ENCODE data around the gene PRKCD. TPM values are rescaled to one million over a fixed set of nuclear protein-coding genes. Genes with fewer than 3 reads are reported as not detected.

Gene PRKCD
- total RNA-seq, 1 experiment from 2014 or later, result 30.9 TPM

- Mint-ChIP-seq H3K9me3 (ENCODE audit: unreplicated experiment) (no peaks in the 10 kb centered on the region), H3K36me3 (ENCODE audit: insufficient read depth, unreplicated experiment) (peaks cover 91% of the 10 kb centered on the region), H3K4me1 (ENCODE audit: low read depth, unreplicated experiment) (no peaks in the 10 kb centered on the region), H3K27me3 (ENCODE audit: insufficient read depth, unreplicated experiment) (no peaks in the 10 kb centered on the region), H3K27ac (ENCODE audit: unreplicated experiment) (no peak overlapping the region), H3K4me3 (ENCODE audit: unreplicated experiment) (no peak overlapping the region)
- H3K36me3 ChIP-seq (ENCODE audit: control insufficient read depth, insufficient read depth, low read length), result peaks cover 7% of the 10 kb centered on the region
- no peaks in the 10 kb centered on the region for H3K27me3 ChIP-seq (replicated peaks; ENCODE audit: control insufficient read depth, insufficient read depth, low read length)
- no TSS peak for BruUV-seq (replicated peaks)
- intact Hi-C loops (cut with micrococcal nuclease; ENCODE audit: unreplicated experiment), result no loop called here
- H3K9me3 ChIP-seq, result no peaks in the 10 kb centered on the region
- TF ChIP-seq, protein P1, sequence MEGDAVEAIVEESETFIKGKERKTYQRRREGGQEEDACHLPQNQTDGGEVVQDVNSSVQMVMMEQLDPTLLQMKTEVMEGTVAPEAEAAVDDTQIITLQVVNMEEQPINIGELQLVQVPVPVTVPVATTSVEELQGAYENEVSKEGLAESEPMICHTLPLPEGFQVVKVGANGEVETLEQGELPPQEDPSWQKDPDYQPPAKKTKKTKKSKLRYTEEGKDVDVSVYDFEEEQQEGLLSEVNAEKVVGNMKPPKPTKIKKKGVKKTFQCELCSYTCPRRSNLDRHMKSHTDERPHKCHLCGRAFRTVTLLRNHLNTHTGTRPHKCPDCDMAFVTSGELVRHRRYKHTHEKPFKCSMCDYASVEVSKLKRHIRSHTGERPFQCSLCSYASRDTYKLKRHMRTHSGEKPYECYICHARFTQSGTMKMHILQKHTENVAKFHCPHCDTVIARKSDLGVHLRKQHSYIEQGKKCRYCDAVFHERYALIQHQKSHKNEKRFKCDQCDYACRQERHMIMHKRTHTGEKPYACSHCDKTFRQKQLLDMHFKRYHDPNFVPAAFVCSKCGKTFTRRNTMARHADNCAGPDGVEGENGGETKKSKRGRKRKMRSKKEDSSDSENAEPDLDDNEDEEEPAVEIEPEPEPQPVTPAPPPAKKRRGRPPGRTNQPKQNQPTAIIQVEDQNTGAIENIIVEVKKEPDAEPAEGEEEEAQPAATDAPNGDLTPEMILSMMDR (IDR thresholded peaks at IDR 0.05; ENCODE audit: insufficient read depth in 1 of 2, low read depth in 1 of 2, low read length in 1 of 2, severe bottlenecking in 1 of 2, unreplicated experiment in 1 of 2), result peak in 1 of 2 experiments; percentile 29
- ChIA-PET POLR2A (no interaction called here), CTCF (interaction anchor here (0.6 to 1.5 kb wide), 2 partner anchors 14 to 116 kb away, joined by 3 read pairs; no protein-coding TSS in a partner anchor)
- no peaks in the 10 kb centered on the region for H3K4me1 ChIP-seq
- no peak overlapping the region for H3K4me3 ChIP-seq (ENCODE audit: low read depth, low read length)
- peak; percentile 40 to 53 for DNase-seq
Measured at GRCh38 chr3:53230041-53230621, 69.1 kb downstream of the PRKCD start.

- H3K27me3 Mint-ChIP-seq (ENCODE audit: insufficient read depth, unreplicated experiment), result no peaks in the 10 kb centered on the region
- POLR2A ChIA-PET, result no interaction called here
Measured at GRCh38 chr3:53230789-53231188, 69.8 kb downstream of the PRKCD start.

DNA sequence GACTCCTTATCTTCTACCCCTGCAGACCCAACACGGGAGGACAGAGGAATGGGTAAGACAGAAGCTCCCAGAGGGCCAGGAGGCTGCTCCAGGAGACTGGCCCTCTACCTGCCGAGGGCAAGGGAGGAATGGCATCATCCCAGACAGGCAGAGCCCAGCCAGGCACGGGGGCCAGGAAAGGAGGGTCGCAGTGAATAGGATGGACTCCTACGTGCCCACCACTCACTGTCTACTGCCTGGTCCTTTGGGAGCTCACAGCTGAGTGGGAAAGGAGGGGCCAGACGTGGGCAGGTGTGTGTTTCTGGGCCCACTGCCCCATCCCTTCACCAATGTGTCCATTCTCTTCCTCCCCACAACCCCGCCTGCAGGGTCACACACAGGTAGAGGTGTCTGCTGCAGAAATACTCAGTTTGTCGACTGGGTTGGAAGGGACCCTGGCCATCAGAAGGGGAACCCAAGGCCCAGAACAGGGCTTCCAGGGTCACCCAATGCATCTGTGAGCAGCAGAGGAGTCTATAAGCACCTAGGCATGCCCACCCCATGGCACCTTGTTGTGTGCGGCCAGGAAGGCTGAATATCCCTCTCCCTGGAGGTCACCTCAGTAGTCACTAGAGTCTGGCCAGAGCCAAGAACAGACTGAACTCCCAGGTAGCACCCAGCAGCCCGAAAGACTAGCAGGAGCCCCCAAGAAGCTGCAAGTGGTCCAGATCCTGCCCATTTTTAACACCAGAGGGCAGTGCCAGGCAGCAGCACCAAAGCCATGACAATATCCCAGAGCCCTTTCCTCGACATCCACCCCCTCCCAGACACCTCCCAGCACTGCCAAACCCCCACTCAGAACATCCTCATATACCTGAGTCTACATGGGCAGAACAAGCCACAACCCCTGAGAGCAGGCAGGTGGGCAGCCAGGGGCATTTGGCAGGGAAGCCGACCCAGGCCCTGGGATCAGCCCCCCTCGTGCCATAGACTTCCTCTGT is 70.8 kb downstream of the PRKCD start:
- Mint-ChIP-seq H3K27me3 (ENCODE audit: insufficient read depth, unreplicated experiment) (no peaks in the 10 kb centered on the region), H3K27ac (ENCODE audit: unreplicated experiment) (no peak overlapping the region), H3K36me3 (ENCODE audit: insufficient read depth, unreplicated experiment) (peaks cover 87% of the 10 kb centered on the region), H3K4me1 (ENCODE audit: low read depth, unreplicated experiment) (no peaks in the 10 kb centered on the region), H3K4me3 (ENCODE audit: unreplicated experiment) (no peak overlapping the region), H3K9me3 (ENCODE audit: unreplicated experiment) (no peaks in the 10 kb centered on the region)
- TF ChIP-seq, protein P1 (IDR thresholded peaks at IDR 0.05; ENCODE audit: insufficient read depth in 1 of 2, low read depth in 1 of 2, low read length in 1 of 2, severe bottlenecking in 1 of 2, unreplicated experiment in 1 of 2), result no peak
- Histone ChIP-seq H3K27me3 (replicated peaks; ENCODE audit: control insufficient read depth, insufficient read depth, low read length) (no peaks in the 10 kb centered on the region), H3K9me3 (no peaks in the 10 kb centered on the region), H3K36me3 (ENCODE audit: control insufficient read depth, insufficient read depth, low read length) (peaks cover 7% of the 10 kb centered on the region), H3K4me1 (no peaks in the 10 kb centered on the region), H3K4me3 (ENCODE audit: low read depth, low read length) (no peak overlapping the region)
- CTCF ChIA-PET, result no interaction called here
- BruUV-seq (replicated peaks), result no TSS peak
- intact Hi-C loops (cut with micrococcal nuclease; ENCODE audit: unreplicated experiment), result no loop called here
- POLR2A ChIA-PET, result no interaction called here
- no peak for DNase-seq

More at GRCh38 chr3:53230789-53231188, 69.8 kb downstream of the PRKCD start:
- DNase-seq, result peak in 1 of 2 experiments; percentile 13
- Mint-ChIP-seq H3K4me3 (ENCODE audit: unreplicated experiment) (no peak overlapping the region), H3K36me3 (ENCODE audit: insufficient read depth, unreplicated experiment) (peaks cover 91% of the 10 kb centered on the region), H3K4me1 (ENCODE audit: low read depth, unreplicated experiment) (no peaks in the 10 kb centered on the region), H3K27ac (ENCODE audit: unreplicated experiment) (no peak overlapping the region), H3K9me3 (ENCODE audit: unreplicated experiment) (no peaks in the 10 kb centered on the region)
- Histone ChIP-seq H3K27me3 (replicated peaks; ENCODE audit: control insufficient read depth, insufficient read depth, low read length) (no peaks in the 10 kb centered on the region), H3K4me3 (ENCODE audit: low read depth, low read length) (no peak overlapping the region), H3K4me1 (no peaks in the 10 kb centered on the region), H3K36me3 (ENCODE audit: control insufficient read depth, insufficient read depth, low read length) (peaks cover 7% of the 10 kb centered on the region), H3K9me3 (no peaks in the 10 kb centered on the region)
- no TSS peak for BruUV-seq (replicated peaks)
- intact Hi-C loops (cut with micrococcal nuclease; ENCODE audit: unreplicated experiment), result no loop called here
- CTCF ChIA-PET, result interaction anchor here (1.5 kb wide), 1 partner anchor 116 kb away, joined by 3 read pairs; no protein-coding TSS in a partner anchor
- TF ChIP-seq, protein P1 (IDR thresholded peaks at IDR 0.05; ENCODE audit: insufficient read depth in 1 of 2, low read depth in 1 of 2, low read length in 1 of 2, severe bottlenecking in 1 of 2, unreplicated experiment in 1 of 2), result no peak

Measured in Caco-2 (cell line).